Activated T-cell treated with anti-CD3 and anti-CD28 coated beads, Interleukin-2, amount 50 U/mL, for 72 hours (primary cell): ENCODE results near the gene ARHGEF35. TPM values are rescaled to one million over a fixed set of nuclear protein-coding genes. Genes with fewer than 3 reads are reported as not detected.
"Not testable (repeated sequence)": the region's sequence is repeated elsewhere in the genome, so short reads cannot be mapped to it uniquely, and the experiment has no call there.

Experiments used
- ATAC-seq, 2 donors: fragments of 150-1000 bp; cut with Tn5 transposase; replicated peaks in 1 of 2; 2 replicates each; pipeline ENCODE4 v1.10.0; 2021; ENCODE audit warnings: moderate library complexity in 2 of 2, mild to moderate bottlenecking in 1 of 2
- DNase-seq, 2 donors: peaks; one replicate each; pipeline ENCODE4 v3.0.0; 2021 to 2022; ENCODE audit warnings: mixed read lengths in 1 of 2
- H3K27ac Mint-ChIP-seq: one replicate; pipeline ENCODE4 v1.8.0; 2022; ENCODE audit warnings: mild to moderate bottlenecking, moderate library complexity, mixed read lengths
- H3K27me3 Mint-ChIP-seq: one replicate; pipeline ENCODE4 v1.8.0; 2022; ENCODE audit warnings: low read depth, mixed read lengths
- H3K36me3 Mint-ChIP-seq, 2 donors: one replicate each; pipeline ENCODE4 v1.8.0; 2022; ENCODE audit warnings: mixed read lengths in 2 of 2, mild to moderate bottlenecking in 1 of 2; ENCODE audit not compliant: insufficient read depth in 2 of 2
- H3K4me1 Mint-ChIP-seq: one replicate; pipeline ENCODE4 v1.8.0; 2022; ENCODE audit warnings: low read depth, mixed read lengths
- H3K4me3 Mint-ChIP-seq, 2 donors: one replicate each; pipeline ENCODE4 v1.8.0; 2022; ENCODE audit warnings: mild to moderate bottlenecking in 2 of 2, mixed read lengths in 2 of 2, moderate library complexity in 2 of 2
- H3K9me3 Mint-ChIP-seq, 2 donors: one replicate each; pipeline ENCODE4 v1.8.0; 2022; ENCODE audit warnings: mixed read lengths in 2 of 2
- total RNA-seq, 2 donors: library from RNA; stranded (reverse); gene quantifications; one replicate each; pipeline ENCODE4 v1.2.3, GENCODE V29; 2022

Gene ARHGEF35
- total RNA-seq: 1 to 10 TPM; 3.8 to 7.4 TPM

DNA sequence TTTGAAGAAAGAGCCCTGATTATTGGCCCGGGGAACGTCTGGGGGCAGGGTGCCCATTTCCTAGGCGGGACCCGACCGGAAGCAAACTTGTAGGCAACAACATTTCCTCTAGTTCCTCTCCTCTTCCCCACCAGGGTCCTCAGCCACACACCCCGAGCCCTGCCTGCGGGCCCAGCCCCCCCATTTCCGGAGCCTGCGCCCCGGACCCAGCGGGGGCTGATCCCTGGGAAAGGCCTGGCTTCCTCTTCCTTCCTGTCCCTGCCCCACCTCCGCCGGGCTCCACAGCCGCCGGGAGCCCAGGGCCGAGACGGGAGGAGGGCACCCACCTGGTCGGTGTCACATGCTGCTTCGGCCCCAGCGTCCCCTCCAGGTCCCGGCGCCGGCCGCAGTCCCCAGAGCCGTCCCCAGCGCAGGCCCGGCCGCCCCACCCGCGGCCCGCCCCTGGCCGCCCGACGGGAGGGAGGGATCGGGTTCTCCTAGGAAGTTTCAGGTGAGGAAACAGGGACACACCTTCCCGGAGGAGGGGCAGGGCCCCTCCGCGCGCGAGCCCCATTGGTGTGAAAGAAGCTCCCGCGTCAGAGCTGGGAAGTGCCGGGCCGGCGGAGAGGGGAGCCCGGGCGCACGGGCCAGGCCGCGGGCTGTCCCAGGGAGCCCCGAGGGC lies at the start of gene ARHGEF35:
ARHGEF35 (minus strand) TSS at position 622 of the 661 bp plus-strand sequence. CDS start 7,450 bp downstream, outside the sequence.
- ATAC-seq (peak; percentile 77 to 81), DNase-seq (peak; percentile 6)
- H3K27ac Mint-ChIP-seq, H3K36me3 Mint-ChIP-seq, H3K4me1 Mint-ChIP-seq, H3K9me3 Mint-ChIP-seq, H3K27me3 Mint-ChIP-seq: not testable (repeated sequence)
- peak within 1 kb of the TSS; percentile 60 to 65 for H3K4me3 Mint-ChIP-seq

- H3K27ac Mint-ChIP-seq, ATAC-seq, DNase-seq, H3K9me3 Mint-ChIP-seq, H3K27me3 Mint-ChIP-seq, H3K4me1 Mint-ChIP-seq, H3K36me3 Mint-ChIP-seq, H3K4me3 Mint-ChIP-seq: not testable (repeated sequence)
Measured at GRCh38 chr7:144245372-144245771, 49.7 kb upstream of the ARHGEF35 start.

DNA sequence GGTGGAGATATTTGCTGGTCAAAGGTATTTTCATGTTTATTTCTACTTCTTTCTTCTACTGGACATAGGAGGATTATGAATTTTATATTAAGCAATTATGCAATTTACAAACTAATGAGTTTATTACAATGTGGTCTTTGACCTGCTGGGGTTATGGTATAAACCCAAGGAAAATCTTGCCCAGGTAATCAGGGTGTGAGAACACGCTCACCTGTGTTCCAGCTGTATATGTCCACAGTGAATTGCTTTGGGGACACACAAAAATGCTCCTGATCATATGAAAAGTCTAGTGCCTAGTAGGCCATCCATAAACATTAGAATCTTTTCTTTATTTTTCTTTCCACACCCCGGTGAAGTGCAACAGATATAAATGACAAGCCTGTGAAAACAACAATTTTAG lies 43.7 kb upstream of the ARHGEF35 start, which contains the start of gene OR2A42:
OR2A42 (minus strand) TSS at position 241 of the 400 bp plus-strand sequence. CDS start 6,762 bp downstream, outside the sequence.
- ATAC-seq, H3K4me3 Mint-ChIP-seq, H3K36me3 Mint-ChIP-seq, H3K4me1 Mint-ChIP-seq, H3K9me3 Mint-ChIP-seq, H3K27me3 Mint-ChIP-seq, H3K27ac Mint-ChIP-seq, DNase-seq: not testable (repeated sequence)

- DNase-seq, ATAC-seq, H3K4me3 Mint-ChIP-seq, H3K4me1 Mint-ChIP-seq, H3K36me3 Mint-ChIP-seq, H3K9me3 Mint-ChIP-seq, H3K27ac Mint-ChIP-seq, H3K27me3 Mint-ChIP-seq: not testable (repeated sequence)
Measured at GRCh38 chr7:144238530-144239082, 43.0 kb upstream of the ARHGEF35 start.

- not testable (repeated sequence) for H3K36me3 Mint-ChIP-seq, H3K27ac Mint-ChIP-seq, H3K9me3 Mint-ChIP-seq, H3K4me1 Mint-ChIP-seq, ATAC-seq, H3K4me3 Mint-ChIP-seq, DNase-seq, H3K27me3 Mint-ChIP-seq
Measured at GRCh38 chr7:144233039-144233438, 37.4 kb upstream of the ARHGEF35 start.

GRCh38 chr7:144231027-144231426 lies 35.4 kb upstream of the ARHGEF35 start:
- not testable (repeated sequence) for H3K4me3 Mint-ChIP-seq, ATAC-seq

GRCh38 chr7:144228810-144229209 lies 33.2 kb upstream of the ARHGEF35 start:
- H3K4me3 Mint-ChIP-seq, H3K9me3 Mint-ChIP-seq, H3K27me3 Mint-ChIP-seq, H3K27ac Mint-ChIP-seq, H3K4me1 Mint-ChIP-seq, ATAC-seq, H3K36me3 Mint-ChIP-seq, DNase-seq: not testable (repeated sequence)

More at GRCh38 chr7:144231027-144231426, 35.4 kb upstream of the ARHGEF35 start:
- not testable (repeated sequence) for H3K4me1 Mint-ChIP-seq, H3K9me3 Mint-ChIP-seq, DNase-seq, H3K27me3 Mint-ChIP-seq, H3K27ac Mint-ChIP-seq, H3K36me3 Mint-ChIP-seq

GRCh38 chr7:144226866-144227265 lies 31.2 kb upstream of the ARHGEF35 start:
- H3K9me3 Mint-ChIP-seq, H3K36me3 Mint-ChIP-seq, H3K4me1 Mint-ChIP-seq, H3K27ac Mint-ChIP-seq, DNase-seq, H3K27me3 Mint-ChIP-seq, H3K4me3 Mint-ChIP-seq, ATAC-seq: not testable (repeated sequence)

DNA sequence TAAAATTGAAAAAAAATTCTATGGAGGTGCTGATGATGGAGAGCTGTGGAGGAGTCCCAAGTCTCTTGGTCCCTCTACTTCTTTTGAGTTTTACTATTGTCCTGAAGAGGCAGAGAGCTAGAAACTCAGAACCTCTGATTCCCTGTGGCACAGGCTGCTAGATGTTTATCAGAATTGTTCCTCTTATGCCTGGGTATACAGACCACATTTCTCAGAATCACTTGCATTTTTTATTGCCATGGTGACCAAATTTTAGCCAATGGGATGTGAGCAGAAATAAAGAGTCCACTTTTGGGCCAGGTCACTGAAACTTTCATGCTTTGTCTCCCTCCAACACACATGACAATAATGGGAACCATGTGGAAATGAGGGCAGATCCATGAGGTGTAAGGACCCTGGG lies 28.0 kb upstream of the ARHGEF35 start:
- not testable (repeated sequence) for ATAC-seq, H3K27me3 Mint-ChIP-seq, H3K27ac Mint-ChIP-seq, H3K4me3 Mint-ChIP-seq, H3K4me1 Mint-ChIP-seq, H3K36me3 Mint-ChIP-seq, H3K9me3 Mint-ChIP-seq, DNase-seq

GRCh38 chr7:144220531-144220930 lies 24.9 kb upstream of the ARHGEF35 start:
- H3K9me3 Mint-ChIP-seq, H3K4me1 Mint-ChIP-seq, H3K27ac Mint-ChIP-seq, H3K27me3 Mint-ChIP-seq, DNase-seq, H3K36me3 Mint-ChIP-seq, ATAC-seq, H3K4me3 Mint-ChIP-seq: not testable (repeated sequence)

- peak in 1 of 2 donors; percentile 53 for ATAC-seq
- not testable (repeated sequence) for DNase-seq, H3K36me3 Mint-ChIP-seq, H3K27me3 Mint-ChIP-seq, H3K9me3 Mint-ChIP-seq, H3K4me1 Mint-ChIP-seq, H3K4me3 Mint-ChIP-seq, H3K27ac Mint-ChIP-seq
Measured at GRCh38 chr7:144219149-144219548, 23.5 kb upstream of the ARHGEF35 start.

DNA sequence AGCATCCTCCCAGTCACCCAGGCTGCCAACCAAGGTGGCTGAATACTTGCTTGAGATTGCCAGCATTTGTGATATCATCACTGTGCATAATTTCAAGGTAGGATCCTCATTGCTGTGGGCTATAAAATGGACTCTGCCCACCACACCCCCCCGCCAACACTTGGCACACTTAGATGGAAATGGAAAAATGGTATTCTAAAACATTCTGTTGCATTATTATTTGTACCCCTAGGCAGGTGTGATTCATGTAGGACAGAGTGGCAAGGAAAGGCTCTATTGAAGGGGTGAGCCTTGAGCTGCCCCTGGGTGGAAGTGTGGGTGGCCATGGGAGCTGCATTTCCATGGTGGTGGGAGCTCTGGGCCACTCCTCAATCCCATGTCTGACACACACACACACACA lies 22.9 kb upstream of the ARHGEF35 start:
- not testable (repeated sequence) for ATAC-seq, H3K9me3 Mint-ChIP-seq, H3K27me3 Mint-ChIP-seq, H3K27ac Mint-ChIP-seq, DNase-seq, H3K4me1 Mint-ChIP-seq, H3K4me3 Mint-ChIP-seq, H3K36me3 Mint-ChIP-seq

GRCh38 chr7:144217200-144217599 lies 21.6 kb upstream of the ARHGEF35 start:
- not testable (repeated sequence) for ATAC-seq, H3K27ac Mint-ChIP-seq, DNase-seq, H3K4me3 Mint-ChIP-seq, H3K27me3 Mint-ChIP-seq, H3K36me3 Mint-ChIP-seq, H3K4me1 Mint-ChIP-seq, H3K9me3 Mint-ChIP-seq

DNA sequence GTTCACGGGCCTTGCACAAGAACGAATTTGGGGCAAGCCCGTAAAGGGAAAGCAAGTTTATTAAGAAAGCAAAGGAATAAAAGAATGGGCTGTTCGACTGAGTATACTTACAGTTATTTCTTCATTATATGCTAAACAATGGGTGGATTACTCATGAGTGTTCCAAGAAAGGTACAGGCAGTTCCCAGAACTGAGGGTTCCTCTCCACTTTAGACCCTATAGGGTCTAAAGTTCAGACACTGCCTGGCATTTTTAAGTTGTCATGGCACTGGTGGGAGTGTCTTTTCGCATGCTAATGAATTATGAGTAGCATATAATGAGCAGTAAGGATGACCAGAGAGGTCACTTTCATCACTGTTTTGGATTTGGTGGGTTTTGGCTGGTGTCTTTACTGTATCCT lies 9.7 kb upstream of the ARHGEF35 start:
- H3K36me3 Mint-ChIP-seq, H3K27me3 Mint-ChIP-seq, H3K9me3 Mint-ChIP-seq, H3K27ac Mint-ChIP-seq, H3K4me3 Mint-ChIP-seq, H3K4me1 Mint-ChIP-seq, DNase-seq: not testable (repeated sequence)
- peak; percentile 33 to 39 for ATAC-seq
